ENCODE results near the gene R3HDM2. TPM values are rescaled to one million over a fixed set of nuclear protein-coding genes. Genes with fewer than 3 reads are reported as not detected.
"Not testable (repeated sequence)": the region's sequence is repeated elsewhere in the genome, so short reads cannot be mapped to it uniquely, and the experiment has no call there.

Gene R3HDM2
- total RNA-seq, 1 experiment from 2014 or later = 25.3 TPM

DNA sequence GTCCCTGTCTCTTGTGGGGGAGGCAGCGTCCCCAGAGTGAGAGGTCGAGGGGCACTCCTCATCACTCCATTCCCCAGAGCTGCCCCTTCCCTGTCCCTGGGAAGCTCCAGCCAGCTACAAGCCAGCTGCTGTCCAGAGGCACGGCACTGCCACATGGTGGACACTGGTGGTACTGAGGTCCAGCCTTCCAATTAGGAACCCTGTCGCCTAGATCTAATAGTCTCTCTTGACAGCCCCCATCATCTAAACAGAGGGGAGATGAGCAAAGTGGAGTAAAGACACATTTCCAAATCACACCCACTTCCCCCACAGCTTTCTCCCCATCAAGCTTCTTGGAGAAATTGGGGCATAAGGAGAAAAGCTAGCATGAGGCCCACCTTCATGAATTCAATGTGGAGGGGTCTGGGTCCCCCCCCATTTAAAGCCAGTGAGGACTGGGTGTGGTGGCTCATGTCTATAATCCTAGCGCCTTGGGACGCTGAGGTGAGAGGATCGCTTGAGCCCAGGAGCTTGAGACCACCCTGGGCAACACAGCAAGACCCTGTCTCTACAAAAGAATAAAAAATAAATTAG, 22.2 kb upstream of the R3HDM2 start:
- DNase-seq (ENCODE audit: low spot score) = peak; percentile 83

DNA sequence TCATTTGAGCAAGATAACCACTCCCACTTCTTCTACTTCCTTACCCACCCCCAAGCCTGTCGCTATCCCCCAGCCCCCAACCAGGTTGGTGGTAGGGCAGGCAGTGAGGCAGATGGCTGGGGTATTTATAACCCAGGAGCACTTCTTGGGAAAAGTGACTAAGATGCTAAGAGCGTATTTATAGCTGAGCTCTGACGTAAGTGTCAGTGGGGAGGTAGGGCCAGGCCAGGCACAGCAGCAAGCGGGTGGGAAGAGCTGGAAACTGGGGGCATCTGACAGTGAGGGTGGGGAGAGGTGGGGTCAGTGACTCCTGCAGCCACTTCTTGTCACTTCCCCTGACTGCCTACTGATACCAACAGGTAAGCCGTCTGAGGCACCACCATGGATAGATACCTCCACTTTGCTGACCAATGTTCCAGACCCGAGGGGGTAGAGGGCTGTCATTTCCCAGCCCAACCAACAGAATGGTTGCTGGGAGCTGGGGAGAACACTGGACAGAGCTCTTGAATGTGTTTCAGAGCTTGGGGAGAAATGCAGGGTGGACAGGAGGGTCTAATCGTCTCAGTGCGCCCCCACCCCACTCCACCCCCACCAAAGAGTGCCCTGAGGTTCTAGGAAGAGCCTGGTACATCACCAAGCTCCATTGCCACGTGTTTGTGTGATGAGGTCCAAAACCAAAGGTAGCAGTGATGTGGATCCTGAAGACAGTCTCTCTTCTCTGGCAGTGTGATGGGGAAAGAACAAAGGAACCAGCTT, 21.5 kb upstream of the R3HDM2 start:
- DNase-seq (ENCODE audit: low spot score) = no peak

DNA sequence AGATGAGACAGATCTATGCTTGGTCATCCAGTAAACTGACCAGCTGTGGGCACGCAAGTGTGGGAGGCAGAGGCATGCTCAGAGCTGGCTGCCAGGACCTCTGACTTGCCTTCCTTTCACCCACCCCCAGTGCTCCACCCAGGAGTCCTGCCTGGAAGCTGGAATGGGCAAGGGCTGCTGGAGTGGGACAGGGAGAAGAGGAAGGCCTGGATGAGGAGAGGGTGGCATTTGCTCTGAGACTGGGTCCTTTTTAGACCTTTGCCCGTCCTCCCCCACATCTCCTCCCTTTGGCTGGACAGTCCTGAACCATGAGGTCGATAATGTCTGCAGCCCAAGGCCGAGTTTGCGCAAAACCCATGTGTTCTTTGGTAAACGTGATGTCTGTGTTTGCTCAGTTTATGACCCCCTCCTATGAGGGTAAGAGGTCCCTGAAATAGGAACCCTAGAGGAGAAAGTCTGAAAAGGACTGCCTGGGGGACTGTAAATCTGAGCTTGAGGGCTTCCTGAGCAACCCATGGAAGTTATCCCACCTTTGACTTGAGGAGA, 20.5 kb upstream of the R3HDM2 start:
- no peak for DNase-seq (ENCODE audit: low spot score)

DNA sequence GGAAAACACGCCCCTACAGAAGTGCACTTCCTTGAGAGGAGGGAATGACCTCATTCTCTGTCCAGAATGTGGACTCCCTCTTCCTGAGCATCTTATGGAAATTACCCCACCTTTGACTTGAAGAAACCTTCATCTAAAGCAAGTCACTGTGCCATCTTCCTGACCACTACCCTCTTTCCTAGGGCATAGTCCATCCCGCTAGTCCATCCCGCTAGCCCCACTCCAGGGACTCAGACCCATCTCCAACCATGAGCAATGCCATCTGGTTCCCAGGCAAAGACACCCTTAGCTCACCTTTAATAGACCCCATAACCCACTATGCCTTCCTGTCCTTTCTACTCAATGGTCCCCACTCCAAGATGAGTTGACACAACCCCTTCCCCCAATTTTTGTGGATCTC, 19.2 kb upstream of the R3HDM2 start:
- no peak for DNase-seq (ENCODE audit: low spot score)

DNA sequence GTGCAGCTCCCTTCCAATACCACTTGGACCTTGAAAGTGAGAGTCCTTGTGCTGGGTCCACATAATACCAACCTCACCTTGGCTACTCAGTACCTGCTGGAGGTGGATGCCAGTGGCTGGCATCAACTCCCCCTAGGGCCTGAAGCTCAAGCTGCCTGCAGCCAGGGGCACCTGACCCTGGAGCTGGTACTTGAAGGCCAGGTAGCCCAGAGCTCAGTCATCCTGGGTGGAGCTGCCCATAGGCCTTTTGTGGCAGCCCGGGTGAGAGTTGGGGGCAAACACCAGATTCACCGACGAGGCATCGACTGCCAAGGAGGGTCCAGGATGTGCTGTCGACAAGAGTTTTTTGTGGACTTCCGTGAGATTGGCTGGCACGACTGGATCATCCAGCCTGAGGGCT, 18.5 kb upstream of the R3HDM2 start:
- DNase-seq (ENCODE audit: low spot score) = no peak

DNA sequence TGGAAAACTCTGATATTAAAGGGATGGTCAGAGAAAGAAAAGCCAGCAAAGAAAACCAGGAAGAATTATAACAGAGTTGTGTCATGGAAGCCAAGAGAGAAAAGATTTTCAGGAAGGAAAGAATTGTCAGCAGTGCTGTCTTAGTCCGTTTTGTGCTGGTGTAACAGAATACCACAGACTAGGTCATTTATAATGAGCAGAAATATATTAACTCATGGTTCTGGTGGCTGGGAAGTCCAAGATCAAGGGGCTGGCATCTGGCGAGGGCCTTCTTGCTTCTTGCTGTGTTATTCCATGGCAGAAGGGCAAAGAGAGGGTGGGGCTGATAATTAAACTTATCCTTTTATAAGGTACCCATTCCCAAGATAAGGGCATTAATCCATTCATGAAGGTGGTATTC, 17.8 kb upstream of the R3HDM2 start:
- DNase-seq (ENCODE audit: low spot score) = no peak

DNA sequence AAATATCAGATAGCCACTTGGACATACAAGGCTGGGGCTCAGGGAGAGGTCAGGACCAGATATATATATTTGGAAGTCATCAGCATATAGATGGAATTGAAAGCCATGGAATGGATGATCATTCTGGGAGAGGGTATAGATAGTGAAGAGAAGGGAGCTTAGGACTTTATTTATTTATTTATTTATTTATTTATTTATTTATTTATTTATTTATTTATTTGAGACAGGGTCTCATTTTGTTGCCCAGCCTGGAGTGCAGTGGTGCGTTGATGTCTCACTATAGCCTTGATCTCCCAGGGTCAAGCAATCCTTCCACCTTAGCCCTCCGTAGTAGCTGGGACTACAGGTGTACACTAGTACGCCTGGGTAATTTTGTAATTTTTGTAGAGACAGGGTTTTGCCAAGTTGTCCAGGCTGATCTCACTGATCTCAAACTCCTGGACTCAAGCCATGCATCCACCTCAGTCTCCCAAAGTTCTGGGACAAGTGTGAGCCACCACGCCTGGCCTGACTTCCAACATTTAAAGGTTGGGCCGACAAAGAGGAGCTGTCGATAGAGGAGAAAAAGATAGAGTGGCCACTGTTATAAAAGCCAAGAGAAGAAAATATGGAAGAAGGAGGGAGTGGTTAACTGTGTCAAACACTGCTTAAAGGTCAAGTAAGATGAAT, 15.6 kb upstream of the R3HDM2 start:
- DNase-seq (ENCODE audit: low spot score) = no peak

DNA sequence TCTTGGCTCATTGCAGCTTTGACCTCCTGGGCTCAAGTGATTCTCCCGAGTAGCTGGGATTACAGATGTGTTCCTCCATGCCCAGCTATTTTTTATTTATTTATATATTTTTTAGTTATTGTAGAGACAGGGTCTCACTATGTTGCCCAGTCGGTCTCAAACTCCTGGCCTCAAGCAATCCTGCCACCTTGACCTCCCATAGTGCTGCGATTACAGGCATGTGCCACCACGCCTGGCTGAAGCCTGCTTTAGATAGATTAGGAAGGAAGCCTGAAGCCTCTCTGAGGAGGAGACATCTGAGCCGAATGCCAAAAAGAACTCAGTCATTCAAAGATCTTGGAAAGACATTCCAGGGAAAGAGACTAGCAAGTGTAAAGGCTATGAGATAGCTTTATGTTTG, 13.9 kb upstream of the R3HDM2 start:
- no peak for DNase-seq (ENCODE audit: low spot score)

DNA sequence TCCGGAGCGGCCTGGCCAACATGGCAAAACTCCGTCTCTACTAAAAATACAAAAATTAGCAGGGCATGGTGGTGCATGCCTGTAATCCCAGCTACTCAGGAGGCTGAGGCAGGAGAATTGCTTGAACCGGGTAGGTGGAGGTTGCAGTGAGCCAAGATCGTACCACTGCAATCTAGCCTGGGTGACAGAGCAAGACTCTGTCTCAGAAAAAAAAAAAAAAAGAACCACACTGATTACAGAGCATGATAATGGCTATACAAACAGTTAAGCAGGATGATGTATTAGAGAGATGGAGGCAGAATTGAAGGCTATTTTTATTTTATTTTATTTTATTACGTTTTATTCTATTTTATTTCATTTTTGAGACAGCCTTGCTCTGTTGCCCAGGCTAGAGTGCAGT, 13.5 kb upstream of the R3HDM2 start:
- not testable (repeated sequence) for DNase-seq (ENCODE audit: low spot score)

DNA sequence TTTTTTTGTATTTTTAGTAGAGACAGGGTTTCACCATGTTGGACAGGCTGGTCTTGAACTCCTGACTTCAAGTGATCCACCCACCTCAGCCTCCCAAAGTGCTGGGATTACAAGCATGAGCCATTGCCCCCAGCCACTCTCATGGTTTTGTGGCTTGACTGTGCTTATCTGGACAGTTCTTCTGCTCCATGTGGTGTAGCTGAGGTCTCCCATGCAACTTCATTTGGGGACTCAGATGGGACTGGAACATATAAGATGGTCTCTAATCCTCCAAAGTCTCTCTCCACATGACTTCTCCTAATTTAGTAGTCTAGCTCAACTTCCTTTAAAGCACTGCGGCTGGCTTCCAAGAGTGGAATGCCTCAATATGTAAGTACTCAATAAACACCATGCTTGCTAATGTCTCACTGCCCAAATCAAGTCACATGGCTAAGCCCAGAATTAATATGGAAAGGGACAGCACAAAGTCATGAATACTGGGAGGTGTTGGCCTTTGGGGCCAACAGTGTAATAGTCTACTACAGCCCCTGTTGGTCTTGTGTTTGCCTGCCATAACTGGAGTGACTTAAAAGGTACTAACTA, 11.1 kb upstream of the R3HDM2 start:
- DNase-seq (ENCODE audit: low spot score) = no peak

DNA sequence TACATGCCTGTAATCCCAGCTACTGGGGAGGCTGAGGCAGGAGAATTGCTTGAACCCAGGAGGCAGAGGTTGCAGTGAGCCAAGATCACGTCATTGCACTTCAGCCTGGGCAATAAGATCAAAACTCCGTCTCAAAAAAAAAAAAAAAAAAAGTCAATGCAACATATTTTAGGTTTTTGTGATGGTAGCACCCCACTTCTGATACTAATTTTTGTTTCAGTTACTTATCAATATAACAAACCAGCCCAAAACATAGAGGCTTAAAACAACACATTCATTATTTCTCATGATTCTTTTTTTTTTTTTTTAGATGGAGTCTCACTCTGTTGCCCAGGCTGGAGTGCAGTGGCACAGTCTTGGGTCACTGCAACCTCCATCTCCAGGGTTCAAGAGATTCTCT, 10.6 kb upstream of the R3HDM2 start:
- DNase-seq (ENCODE audit: low spot score) = not testable (repeated sequence)

DNA sequence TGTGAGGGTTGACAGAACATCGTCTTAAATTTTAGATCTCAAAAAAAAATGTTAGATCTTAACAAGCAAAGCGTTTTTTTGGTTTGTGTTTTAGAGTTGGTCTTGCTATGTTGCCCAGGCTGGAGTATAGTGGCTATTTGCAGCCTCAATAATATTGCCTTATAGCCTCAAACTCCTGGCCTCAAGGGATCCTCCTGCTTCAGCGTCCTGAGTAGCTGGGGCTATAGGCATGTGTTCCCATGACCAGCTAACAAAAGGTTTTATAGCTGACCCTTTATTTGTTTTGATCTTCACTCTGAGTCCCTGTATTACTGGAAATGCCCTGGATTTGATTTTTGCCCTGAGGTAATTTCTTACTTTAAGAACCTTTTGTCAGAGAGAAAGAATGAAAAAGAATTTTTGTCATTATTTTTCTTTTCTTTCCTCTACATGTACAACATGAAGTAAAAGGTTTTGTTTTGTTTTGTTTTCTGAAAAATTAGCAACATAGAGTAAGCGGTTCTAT, 9.0 kb upstream of the R3HDM2 start:
- DNase-seq (ENCODE audit: low spot score) = no peak

DNA sequence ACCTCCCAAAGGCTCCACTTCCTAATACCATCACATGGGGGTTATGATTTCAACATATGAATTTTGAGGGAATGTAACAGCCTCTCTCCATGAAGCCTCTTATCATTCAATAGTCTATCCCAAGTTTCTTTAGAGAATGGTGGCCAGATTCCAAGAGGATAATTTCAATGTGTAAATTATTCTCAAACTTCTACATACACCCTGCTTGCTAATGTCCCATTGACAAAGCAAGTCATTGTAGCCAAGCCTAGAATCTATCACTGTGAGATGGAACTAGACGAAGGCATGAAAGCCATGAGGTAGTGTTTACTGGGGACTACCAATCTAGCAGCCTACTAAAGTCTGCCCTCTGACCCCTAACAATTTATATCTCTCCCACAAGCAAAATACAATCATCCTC, 7.6 kb upstream of the R3HDM2 start:
- DNase-seq (ENCODE audit: low spot score) = no peak

DNA sequence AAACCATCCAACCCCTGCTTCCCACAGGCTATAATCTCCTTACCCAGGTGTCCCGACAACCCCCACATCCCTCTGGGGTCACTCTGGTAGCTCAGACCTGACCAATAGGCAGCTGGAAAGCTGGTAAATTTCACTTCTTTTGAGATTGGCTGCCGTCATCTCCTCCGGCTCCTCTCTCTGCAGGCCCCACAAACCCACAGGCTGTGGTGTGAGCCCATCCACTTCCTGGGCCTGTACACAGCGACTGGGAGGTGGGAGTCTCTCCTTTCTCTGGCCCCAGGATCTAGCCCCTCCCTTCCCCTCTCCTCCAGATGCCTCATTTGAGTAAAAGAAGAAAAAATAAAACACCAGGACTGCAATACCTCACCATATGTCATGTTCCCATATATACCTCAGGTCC, 4.5 kb upstream of the R3HDM2 start:
- DNase-seq (ENCODE audit: low spot score) = no peak

DNA sequence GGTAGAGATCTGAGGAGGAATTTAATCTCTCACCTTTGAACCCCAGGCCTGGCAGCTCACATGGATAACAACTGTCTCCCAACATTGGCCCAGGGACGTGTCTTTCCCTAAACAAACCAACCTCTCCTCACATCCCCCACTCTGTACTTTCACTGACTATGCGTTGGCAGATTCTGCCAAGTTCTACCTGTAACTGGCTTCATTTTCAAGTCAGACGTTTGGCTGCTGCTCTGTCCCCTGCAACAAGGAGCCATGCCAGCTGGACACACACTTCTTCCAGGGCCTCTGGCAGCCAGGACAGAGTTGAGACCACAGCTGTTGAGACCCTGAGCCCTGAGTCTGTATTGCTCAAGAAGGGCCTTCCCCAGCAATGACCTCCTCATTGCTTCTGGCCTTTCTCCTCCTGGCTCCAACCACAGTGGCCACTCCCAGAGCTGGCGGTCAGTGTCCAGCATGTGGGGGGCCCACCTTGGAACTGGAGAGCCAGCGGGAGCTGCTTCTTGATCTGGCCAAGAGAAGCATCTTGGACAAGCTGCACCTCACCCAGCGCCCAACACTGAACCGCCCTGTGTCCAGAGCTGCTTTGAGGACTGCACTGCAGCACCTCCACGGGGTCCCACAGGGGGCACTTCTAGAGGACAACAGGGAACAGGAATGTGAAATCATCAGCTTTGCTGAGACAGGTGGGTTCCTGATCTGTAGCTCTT, 3.8 kb upstream of the R3HDM2 start, which contains the start of gene INHBC:
TSS of gene INHBC (plus strand) at position 268 of the 707 bp plus-strand sequence. CDS start at position 371, 103 bp downstream.
- no peak for DNase-seq (ENCODE audit: low spot score)

DNA sequence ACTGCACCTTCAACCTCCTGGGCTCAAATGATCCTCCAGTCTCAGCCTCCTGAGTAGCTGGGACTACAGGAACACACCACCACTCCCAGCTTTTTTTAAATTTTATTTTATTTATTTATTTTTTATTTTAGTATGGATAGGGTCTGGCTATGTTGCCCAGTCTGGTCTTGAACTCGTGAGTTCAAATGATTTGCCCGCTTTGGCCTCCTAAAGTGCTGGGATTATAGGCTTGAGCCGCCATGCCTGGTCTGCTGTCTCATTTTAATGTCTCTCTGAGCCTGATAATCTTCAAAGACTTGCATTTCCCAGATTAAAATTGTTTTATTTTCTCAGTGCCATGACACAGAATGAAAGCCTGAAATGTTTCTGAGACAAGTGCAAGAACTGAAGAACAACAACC, 2.5 kb upstream of the R3HDM2 start:
- DNase-seq (ENCODE audit: low spot score) = no peak

DNA sequence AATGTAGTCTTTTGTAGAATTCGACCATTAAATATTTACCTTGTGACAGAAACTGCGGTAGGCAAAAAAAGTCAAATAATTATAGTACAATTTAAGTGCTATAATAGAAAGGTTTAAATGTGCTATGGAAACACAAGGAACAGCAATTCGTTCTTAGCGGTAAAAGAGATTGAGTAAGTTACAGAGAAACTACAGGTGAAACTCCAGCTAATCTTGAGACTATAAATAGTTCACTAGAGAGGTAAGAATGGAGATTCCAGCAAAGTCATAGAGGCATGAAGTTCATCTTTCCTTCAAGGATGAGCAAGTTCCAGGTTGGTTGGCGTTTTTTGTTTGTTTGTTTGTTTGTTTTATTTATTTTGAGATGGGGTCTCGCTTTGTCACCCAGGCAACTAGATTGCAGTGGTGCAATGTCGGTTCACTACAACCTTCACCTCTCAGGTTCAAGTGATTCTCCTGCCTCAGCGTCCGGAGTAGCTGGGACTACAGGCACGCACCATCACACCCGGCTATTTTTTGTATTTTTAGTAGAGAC, 878 bp upstream of the R3HDM2 start:
- no peak for DNase-seq (ENCODE audit: low spot score)

DNA sequence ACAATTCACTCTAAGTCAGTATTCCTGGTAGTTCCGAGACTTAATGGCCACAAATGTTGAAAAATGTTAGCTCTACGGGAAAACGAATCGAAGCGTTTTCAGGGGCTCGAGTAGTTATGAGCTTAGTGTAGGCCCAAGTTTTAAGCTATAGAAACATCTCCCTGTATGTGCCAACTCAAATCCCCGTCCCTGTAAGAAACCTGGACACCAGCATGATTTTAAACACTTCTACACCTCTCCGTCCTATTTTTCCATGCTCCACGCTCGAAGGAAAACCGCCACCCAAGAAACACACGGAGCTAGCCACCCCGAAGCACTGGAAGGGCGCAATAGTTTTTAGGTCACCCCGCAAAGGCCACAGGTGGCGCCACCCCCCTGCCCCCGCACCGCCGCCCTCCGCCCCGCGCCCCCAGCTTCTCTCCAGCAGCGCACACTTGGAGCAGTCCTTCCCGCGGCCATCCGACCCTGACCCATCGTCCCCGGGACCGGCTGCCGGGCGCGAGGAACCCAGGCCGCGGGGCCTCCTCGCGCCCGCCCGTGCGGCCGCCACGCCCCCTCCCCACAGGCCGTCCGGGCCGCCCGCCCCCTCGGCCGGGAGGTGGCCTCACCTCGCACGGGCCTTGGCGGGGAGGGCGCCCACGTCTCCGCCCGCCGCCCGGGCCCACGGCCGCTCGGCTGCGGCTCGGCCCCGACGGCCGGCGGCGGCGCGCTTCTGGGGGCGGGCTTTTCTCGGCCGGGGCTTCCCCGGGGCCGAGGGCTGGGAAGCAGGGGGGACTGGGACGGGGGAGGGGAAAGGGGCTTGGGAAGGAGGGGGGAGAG, 522 bp downstream of the R3HDM2 start:
- DNase-seq (ENCODE audit: low spot score) = peak; percentile 60

DNA sequence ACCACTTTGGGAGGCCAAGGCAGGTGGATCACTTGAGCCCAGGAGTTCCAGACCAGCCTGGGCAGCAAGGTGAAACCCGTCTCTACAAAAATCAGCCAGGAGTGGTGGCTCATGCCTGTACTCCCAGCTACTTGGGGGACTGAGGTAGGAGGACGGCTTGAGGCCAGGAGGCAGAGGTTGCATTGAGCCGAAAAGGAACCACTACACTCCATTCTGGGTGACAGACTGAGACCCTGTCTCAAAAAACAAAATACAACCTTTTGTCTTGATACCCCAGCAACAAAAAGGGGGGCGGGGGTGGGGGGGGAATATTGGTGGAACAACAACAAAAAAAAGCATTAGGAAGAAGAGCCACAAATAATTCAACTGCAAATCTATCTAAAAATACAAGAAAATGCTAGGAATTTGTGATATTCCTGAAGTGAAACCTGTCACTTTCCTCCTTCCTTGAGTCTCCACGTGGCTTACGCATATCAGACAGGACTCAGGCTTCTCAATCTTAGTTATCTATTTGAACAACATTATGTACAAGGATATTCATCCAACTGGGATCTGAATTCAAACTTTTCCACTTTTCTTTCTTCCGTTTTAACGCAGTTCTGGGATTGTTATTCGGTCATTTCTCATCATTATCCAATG, 1.3 kb downstream of the R3HDM2 start:
- no peak for DNase-seq (ENCODE audit: low spot score)

DNA sequence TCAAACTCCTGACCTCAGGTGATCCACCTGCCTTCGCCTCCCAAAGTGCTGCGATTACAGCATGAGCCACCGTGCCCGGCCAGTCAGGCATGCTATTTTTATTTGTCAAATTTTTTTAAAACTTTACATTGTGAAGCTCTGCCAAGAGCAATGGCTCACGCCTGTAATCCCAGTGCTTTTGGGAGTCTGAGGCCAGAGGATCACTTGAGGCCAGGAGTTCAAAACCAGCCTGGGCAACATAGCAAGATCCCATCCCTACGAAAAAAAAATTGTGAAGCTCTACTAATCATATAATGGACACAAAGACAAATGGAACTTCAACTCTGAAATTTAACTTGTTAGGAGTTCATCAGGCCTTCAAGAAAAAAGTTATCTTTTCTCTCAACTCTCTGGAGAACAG, 1.9 kb downstream of the R3HDM2 start:
- DNase-seq (ENCODE audit: low spot score) = no peak
